HG03103 (cell line): ENCODE results near the gene RBM3.
"Not testable (repeated sequence)": the region's sequence is repeated elsewhere in the genome, so short reads cannot be mapped to it uniquely, and the experiment has no call there.

Source experiments
- ATAC-seq: cut with Tn5 transposase; IDR thresholded peaks from one replicate; pipeline ENCODE4 v1.9.1; 2021; ENCODE audit warnings: low read depth; ENCODE audit not compliant: unreplicated experiment

Gene RBM3

DNA sequence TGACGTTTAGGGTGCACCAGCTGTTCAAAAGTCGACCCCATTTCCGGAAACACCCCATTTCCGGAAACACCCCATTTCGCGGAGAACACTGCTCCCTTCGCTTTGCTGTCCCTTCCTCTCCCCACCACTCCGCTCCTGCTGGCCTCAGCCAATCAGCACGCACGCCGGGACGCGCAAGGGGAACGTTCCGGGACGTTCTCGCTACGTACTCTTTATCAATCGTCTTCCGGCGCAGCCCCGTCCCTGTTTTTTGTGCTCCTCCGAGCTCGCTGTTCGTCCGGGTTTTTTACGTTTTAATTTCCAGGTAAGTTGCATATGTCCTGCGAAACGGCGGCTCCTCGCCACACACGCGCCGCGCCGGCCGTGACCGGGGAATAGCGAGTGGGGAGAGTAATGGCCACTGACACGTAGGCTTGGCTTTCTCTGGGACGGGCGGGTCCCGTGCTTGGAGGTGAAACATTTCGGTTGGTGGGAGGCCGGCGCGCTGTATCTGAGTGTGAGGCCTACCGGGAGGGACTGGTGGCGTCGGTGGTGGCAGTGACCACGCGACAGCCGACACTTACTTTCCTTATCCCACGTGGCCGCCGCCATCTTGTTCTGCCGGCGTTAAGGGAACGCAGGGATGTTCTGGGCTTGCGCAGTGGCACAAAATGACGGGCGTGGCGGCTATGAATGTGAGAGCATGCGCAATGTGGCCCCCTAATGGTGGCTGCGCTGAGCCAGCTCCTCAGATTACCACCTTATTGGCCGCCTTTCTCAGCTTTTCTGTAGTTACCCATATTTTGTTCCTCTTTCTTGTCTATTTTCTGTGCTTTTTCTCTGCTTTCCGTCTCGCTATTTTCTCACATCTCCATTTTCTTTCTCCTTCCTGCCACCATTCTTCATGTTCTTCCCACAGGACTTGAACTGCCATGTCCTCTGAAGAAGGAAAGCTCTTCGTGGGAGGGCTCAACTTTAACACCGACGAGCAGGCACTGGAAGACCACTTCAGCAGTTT, at the start of gene RBM3:
Gene RBM3, plus strand, starts transcription at position 215 of the 997 bp plus-strand sequence. Its CDS starts 697 bp downstream, at position 912.
- no peak for ATAC-seq

DNA sequence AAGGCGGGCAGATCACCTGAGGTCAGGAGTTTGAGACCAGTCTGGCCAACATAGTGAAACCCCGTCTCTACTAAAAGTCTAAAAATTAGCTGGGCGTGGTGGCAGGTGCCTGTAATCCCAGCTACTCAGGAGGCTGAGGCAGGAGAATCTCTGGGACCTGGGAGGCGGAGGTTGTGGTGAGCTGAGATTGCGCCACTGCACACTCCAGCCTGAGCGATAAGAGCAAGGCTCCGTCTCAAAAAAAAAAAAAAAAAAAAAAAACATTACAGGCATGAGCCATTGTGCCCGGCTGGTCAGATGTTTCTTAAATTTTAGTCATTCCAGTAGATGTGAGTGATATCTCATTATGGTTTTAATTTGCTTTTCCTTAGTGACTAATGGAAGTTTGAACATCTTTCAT, 48.4 kb upstream of the RBM3 start:
- ATAC-seq = not testable (repeated sequence)

DNA sequence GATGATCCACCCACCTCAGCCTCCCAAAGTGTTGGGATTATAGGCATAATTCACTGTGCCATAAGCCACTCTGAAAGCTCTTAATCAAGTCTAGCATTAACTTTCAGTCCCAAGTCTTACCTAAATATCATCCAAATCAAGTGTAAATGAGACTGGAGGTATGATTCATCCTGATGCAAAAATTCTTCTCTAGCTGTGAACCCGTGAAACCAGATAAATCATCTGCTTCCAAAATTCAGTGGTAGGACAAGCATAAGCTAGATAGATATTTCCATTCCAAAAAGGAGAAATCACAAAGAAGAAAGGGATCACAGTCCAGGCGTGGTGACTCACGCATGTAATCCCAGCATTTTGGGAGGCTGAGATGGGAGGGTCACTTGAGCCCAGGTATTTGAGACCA, 43.5 kb upstream of the RBM3 start:
- ATAC-seq = no peak

DNA sequence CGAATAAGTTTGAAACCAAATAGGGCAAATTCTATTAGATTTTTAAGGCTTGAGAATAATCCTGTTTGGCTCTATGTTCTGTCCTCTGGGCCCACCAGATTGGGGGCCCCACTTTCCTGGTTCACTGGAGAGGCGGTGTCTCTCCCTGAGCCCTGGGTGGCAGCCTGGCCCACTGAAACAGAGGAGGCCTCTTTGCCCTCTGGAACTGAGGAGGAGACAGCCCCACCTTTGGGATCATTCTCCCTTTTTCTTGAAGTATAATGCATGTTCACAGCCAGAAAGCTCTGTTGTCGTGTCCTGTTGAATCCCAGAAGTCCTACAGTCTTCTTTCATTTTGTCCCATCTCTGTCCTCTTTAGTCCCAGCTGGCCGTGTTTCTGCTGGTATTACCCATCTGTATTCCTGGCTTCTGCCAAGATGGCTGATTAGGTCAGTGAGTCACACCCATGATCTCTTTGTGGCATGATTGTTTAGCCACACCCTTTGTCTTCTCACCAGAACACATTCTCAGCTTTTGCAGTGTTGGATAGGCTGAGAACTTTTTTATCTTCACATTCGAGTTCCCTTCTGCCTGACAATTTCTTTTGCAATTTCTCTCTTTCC, 42.8 kb upstream of the RBM3 start:
- no peak for ATAC-seq

DNA sequence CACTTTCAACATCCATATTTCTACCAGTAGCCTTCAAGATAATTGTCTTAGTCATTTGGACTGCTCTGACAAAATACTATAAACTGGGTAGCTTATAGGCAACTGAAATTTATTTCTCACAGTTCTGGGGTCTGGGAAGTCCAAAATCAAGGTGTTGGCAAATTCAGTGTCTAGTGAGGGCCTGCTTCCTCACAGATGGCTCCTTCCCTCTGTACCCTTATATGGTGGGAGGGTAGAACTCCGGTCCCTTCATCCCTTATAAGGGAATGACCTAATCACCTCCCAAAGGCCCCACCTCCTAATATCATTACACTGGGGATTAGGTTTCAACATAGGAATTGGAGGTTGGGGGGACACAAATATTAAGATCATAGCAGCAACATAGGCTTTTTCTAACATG, 42.1 kb upstream of the RBM3 start:
- ATAC-seq = no peak

- no peak for ATAC-seq
Measured at GRCh38 chrX:48533165-48533564, 41.1 kb upstream of the RBM3 start.

GRCh38 chrX:48538641-48539344, 35.5 kb upstream of the RBM3 start:
- no peak for ATAC-seq

DNA sequence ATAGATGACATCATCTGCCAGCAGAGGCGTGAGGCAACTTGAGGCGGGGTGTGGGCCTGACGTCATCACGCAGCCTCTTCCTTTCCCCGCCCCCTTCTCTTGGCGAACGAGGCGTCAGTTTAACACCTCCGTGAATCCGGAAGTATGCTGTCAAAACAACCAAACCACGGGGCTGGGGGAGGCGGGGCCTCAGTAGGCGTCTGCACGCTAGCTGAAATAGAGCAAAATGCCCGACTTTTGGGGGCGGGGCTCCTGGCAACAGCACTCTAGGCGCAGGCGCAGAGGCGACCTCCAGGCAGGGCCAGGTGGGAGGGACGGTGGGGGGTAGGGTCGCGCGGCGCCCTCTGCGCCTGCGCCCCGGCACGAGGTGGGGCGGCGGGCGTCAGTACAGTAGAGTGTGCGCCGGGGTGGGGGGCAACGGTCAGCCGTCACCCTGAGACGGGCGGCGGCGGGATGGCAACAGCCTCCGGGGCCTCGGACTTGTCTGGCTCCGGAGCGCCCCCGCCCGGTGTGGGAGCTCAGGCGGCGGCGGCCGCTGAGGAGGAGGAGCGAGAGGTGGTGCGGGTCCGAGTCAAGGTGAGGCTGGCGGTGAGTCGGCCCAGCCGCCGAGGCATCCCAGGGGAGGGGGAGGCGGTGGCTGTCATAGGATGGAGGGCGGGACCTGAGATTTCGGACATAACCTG, 34.8 kb upstream of the RBM3 start, which contains the start of gene TBC1D25:
Gene TBC1D25, plus strand, starts transcription at position 370 of the 683 bp plus-strand sequence. Its CDS starts 84 bp downstream, at position 454.
- peak; percentile 71 for ATAC-seq

- ATAC-seq = peak; percentile 33
Measured at GRCh38 chrX:48540028-48540375, 34.3 kb upstream of the RBM3 start.

GRCh38 chrX:48540480-48540879, 33.8 kb upstream of the RBM3 start:
- no peak for ATAC-seq

DNA sequence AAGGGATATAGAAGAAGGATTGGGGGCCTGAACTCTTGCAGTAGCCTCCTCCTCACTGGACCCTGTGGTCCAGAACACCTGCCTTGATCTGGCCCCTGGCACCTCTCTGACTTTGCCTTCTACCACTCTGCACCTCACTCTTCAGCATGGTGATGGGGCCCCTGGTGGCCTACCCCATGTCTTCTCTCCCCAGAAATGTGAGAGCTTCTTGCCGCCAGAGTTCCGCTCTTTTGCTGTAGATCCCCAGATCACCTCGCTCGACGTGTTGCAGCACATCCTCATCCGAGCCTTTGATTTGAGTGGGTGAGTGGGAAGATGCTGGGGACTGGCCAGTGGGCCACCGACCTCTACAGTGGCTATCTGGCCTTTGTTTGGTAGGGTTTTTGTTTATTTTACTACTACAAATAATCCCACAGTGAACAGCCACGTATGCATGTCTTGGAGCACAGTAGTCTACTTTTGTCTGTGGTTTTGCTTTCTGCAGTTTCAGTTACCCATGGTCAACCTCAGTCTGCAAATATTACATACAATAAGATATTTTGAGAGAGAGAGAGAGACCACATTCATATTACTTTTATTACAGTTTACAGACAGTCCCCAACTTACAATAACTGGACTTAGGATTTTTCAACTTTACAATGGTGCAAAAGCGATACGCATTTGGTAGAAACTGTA, 33.0 kb upstream of the RBM3 start:
- ATAC-seq = no peak

DNA sequence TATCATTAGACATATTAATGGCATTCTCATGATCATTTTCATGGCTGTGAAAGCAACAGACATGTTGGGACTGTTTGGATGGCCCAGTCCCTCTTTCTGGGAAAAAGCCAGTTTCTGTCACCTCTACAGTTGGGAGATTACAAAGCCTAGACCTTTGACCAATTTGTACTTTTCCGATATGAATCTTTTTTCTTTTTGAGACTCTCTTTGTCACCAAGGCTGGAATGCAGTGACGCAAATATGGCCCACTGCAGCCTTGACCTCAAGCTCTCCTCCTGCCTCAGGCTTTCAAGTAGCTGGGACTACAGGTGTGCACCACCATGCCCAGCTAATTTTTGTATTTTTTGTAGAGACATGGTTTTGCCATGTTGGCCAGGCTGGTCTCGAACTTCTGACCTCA, 25.4 kb upstream of the RBM3 start:
- ATAC-seq = no peak

GRCh38 chrX:48555731-48556325, 18.5 kb upstream of the RBM3 start:
- not testable (repeated sequence) for ATAC-seq

DNA sequence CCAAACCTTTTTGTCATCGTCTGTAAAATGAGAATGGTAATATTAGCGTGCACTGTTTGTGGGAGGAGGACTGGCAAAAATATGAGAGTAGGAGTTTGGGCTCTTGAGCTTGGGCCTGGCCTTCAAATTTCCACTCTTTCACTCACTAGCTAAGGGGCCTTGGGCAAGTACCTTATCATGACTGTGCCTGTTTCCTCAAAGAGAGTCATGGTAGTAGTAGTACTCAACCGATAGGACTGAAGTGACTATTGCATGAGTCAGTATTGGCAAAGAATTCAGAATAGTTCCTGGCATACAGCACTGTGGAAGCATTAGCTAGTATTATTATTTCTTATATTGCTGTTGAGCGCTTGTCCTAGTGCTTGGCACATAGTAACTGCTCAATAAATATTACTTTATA, 16.0 kb upstream of the RBM3 start:
- no peak for ATAC-seq

DNA sequence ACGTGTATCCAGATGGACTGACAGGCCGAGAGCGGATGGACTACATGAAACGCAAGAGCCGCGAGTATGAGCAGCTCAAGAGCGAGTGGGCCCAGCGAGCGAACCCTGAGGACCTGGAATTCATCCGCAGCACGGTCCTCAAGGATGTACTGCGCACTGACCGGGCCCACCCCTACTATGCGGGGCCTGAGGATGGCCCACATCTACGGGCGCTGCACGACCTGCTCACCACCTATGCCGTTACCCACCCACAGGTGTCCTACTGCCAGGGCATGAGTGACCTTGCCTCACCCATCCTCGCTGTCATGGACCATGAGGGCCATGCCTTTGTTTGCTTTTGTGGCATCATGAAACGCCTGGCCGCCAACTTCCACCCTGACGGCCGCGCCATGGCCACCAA, 14.6 kb upstream of the RBM3 start:
- ATAC-seq = no peak

DNA sequence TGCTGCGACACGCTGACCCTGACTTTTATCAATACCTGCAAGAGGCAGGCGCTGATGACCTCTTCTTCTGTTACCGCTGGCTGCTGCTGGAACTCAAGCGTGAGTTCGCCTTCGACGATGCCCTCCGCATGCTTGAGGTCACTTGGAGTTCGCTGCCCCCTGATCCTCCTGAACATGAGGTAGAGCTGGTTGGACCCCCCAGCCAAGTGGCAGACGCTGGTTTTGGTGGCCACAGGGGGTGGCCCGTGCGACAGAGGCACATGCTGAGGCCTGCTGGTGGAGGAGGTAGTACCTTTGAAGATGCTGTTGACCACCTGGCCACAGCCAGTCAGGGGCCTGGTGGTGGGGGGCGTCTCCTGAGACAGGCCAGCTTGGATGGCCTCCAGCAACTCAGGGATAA, 14.2 kb upstream of the RBM3 start:
- no peak for ATAC-seq

DNA sequence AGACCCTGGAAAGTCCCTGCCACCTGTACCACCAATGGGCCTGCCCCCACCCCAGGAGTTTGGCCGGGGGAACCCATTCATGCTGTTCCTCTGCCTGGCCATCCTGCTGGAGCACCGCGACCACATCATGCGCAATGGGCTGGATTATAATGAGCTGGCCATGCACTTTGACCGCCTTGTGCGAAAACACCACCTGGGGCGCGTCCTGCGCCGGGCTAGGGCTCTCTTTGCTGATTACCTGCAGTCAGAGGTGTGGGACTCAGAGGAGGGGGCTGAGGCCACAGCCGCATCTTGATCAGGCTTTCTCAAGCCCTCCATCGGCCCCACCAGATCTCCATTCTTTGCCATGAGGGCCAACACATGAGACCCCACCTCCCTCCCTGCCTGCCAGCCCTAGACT, 13.6 kb upstream of the RBM3 start:
- ATAC-seq = no peak

GRCh38 chrX:48569958-48570357, 4.3 kb upstream of the RBM3 start:
- ATAC-seq = no peak

DNA sequence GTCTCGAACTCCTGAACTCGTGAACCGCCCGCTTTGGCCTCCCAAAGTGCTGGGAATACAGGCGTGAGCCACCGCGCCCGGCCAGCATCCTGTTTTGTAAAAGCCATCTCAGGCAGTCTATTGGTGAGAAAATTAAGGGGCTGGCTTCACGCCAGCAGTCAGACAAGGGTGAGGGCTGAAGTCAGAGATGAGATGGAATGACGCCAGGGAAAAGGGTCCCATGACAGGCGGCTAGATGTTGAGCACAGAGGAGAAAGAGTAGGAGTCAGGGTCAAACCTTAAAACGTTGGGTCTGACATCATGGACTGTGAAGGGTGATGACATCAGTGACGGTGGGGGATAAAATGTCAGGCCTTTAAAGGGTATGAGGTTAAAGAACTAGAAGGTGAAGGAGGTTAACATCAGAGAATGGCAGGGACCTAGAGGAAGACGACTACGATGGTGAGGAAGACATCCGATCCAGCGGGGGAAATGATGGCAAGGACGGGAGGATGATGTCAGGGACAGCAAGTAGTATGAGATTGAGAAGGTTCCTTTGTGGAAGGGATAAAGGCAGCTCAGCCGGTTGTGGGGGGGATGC, 504 bp upstream of the RBM3 start:
- ATAC-seq = no peak
